IMR-90 (cell line): Measurements from ENCODE around the gene DGKB. TPM values are rescaled to one million over a fixed set of nuclear protein-coding genes. Genes with fewer than 3 reads are reported as not detected.

Experiments used
- ATAC-seq: fragments of 200-7000 bp; cut with Tn5 transposase; 2 replicates; pipeline ENCODE4 v1.9.1; 2020; ENCODE audit warnings: low read depth, mild to moderate bottlenecking, moderate library complexity
- BruUV-seq: library from RNA; stranded (reverse); fragments of 400-500 nt; replicated peaks from 2 replicates; lab custom pipeline; 2021; lab: Mats Ljungman, UMichigan
- CTCF ChIA-PET: fragments of 300-600 bp; formaldehyde crosslinking; extraction: SDS; loops from one replicate; lab custom pipeline; 2021; ENCODE audit warnings: antibody characterized with exemption; lab: Yijun Ruan, JAX
- POLR2A ChIA-PET: fragments of 300-600 bp; sonication (Branson Sonifier 250); formaldehyde crosslinking; loops from one replicate; lab custom pipeline; 2022; ENCODE audit warnings: antibody characterized with exemption; ENCODE audit not compliant: unreplicated experiment; lab: Charles Lee
- DNase-seq: peaks from one replicate; pipeline ENCODE4 v3.0.0; 2013
- H2AFZ ChIP-seq: replicated peaks from 2 replicates; pipeline ENCODE3; 2013; ENCODE audit warnings: low read length, mild to moderate bottlenecking; ENCODE audit not compliant: poor library complexity
- H2AK5ac ChIP-seq: 2 replicates; pipeline ENCODE4 v1.6.1; 2013; ENCODE audit warnings: low read depth, low read length, inconsistent platforms
- H2AK9ac ChIP-seq: replicated peaks from 2 replicates; pipeline ENCODE3; 2013; ENCODE audit warnings: mild to moderate bottlenecking, low read depth, low read length, moderate library complexity; ENCODE audit not compliant: poor library complexity
- H2BK120ac ChIP-seq: 2 replicates; pipeline ENCODE4 v1.6.1; 2013; ENCODE audit warnings: low read depth, low read length, inconsistent platforms
- H2BK15ac ChIP-seq: 3 replicates; pipeline ENCODE4 v1.6.1; 2013; ENCODE audit warnings: low read depth, low read length, inconsistent platforms
- H2BK20ac ChIP-seq: 2 replicates; pipeline ENCODE4 v1.6.1; 2013; ENCODE audit warnings: low read depth, mild to moderate bottlenecking, inconsistent platforms, low read length, moderate library complexity
- H2BK5ac ChIP-seq: 2 replicates; pipeline ENCODE4 v1.6.1; 2013; ENCODE audit warnings: mild to moderate bottlenecking, low read depth, low read length, inconsistent platforms; ENCODE audit not compliant: poor library complexity, severe bottlenecking
- H3K14ac ChIP-seq: replicated peaks from 2 replicates; pipeline ENCODE4 v1.6.1; 2013; ENCODE audit warnings: low read depth, low read length, inconsistent platforms
- H3K18ac ChIP-seq: 2 replicates; pipeline ENCODE4 v1.6.1; 2013; ENCODE audit warnings: low read depth, low read length, control low read depth
- H3K23ac ChIP-seq: 2 replicates; pipeline ENCODE4 v1.6.1; 2013; ENCODE audit warnings: low read depth, low read length, inconsistent platforms
- H3K27ac ChIP-seq: 2 replicates; pipeline ENCODE4 v1.5.1; 2013; ENCODE audit warnings: mild to moderate bottlenecking, control low read depth, low read length; ENCODE audit not compliant: insufficient read depth
- H3K27me3 ChIP-seq: 2 replicates; pipeline ENCODE4 v1.6.1; 2013; ENCODE audit warnings: low read length; ENCODE audit not compliant: control insufficient read depth, insufficient read depth
- H3K36me3 ChIP-seq: 2 replicates; pipeline ENCODE4 v1.6.1; 2013; ENCODE audit warnings: low read length, mixed read lengths; ENCODE audit not compliant: control insufficient read depth, insufficient read depth
- H3K4ac ChIP-seq: 2 replicates; pipeline ENCODE4 v1.6.1; 2013; ENCODE audit warnings: low read depth, low read length, inconsistent platforms
- H3K4me1 ChIP-seq: 2 replicates; pipeline ENCODE4 v1.6.1; 2013; ENCODE audit warnings: low read length, mixed read lengths; ENCODE audit not compliant: control insufficient read depth, insufficient read depth
- H3K4me2 ChIP-seq: 2 replicates; pipeline ENCODE4 v1.6.1; 2013; ENCODE audit warnings: low read depth, mild to moderate bottlenecking, control low read depth, low read length, moderate library complexity
- H3K4me3 ChIP-seq: 2 replicates; pipeline ENCODE4 v1.5.1; 2013; ENCODE audit warnings: low read depth, mild to moderate bottlenecking, control low read depth, low read length, moderate library complexity; ENCODE audit not compliant: insufficient read depth
- H3K56ac ChIP-seq: 2 replicates; pipeline ENCODE4 v1.6.1; 2013; ENCODE audit warnings: low read length, inconsistent platforms; ENCODE audit not compliant: insufficient read depth; ENCODE audit errors: extremely low read depth
- H3K79me1 ChIP-seq, 2 experiments: 2 replicates each; pipeline ENCODE4 v1.6.1; 2013; ENCODE audit warnings: low read length in 2 of 2, inconsistent platforms in 1 of 2, low read depth in 1 of 2
- H3K9ac ChIP-seq: 2 replicates; pipeline ENCODE4 v1.6.1; 2013; ENCODE audit warnings: low read depth, low read length, control low read depth
- H3K9me1 ChIP-seq: 2 replicates; pipeline ENCODE4 v1.6.1; 2013; ENCODE audit warnings: low read length, inconsistent platforms; ENCODE audit not compliant: insufficient read depth
- H3K9me3 ChIP-seq: 2 replicates; pipeline ENCODE4 v1.6.1; 2013; ENCODE audit warnings: low read length; ENCODE audit not compliant: control insufficient read depth, insufficient read depth
- H4K20me1 ChIP-seq: 2 replicates; pipeline ENCODE4 v1.6.1; 2013; ENCODE audit warnings: low read length, inconsistent platforms; ENCODE audit not compliant: insufficient read depth
- H4K5ac ChIP-seq: 2 replicates; pipeline ENCODE4 v1.6.1; 2013; ENCODE audit warnings: mild to moderate bottlenecking, low read depth, low read length, control low read depth
- H4K8ac ChIP-seq, 2 experiments: 2 replicates each; pipeline ENCODE4 v1.6.1; 2013; ENCODE audit warnings: low read depth in 2 of 2, low read length in 2 of 2, control low read depth in 1 of 2, inconsistent platforms in 1 of 2
- H4K91ac ChIP-seq: 2 replicates; pipeline ENCODE4 v1.6.1; 2013; ENCODE audit warnings: low read depth, low read length, inconsistent platforms; ENCODE audit not compliant: insufficient read depth
- CHD1 ChIP-seq: IDR thresholded peaks from 2 replicates; pipeline ENCODE4 v1.6.1; 2012; ENCODE audit warnings: low read depth, low read length, improper control_type of control experiment
- MAFK ChIP-seq: IDR thresholded peaks from 2 replicates; pipeline ENCODE4 v1.6.1; 2012; ENCODE audit warnings: low read depth, low read length, improper control_type of control experiment
- MAZ ChIP-seq: IDR thresholded peaks from 2 replicates; pipeline ENCODE4 v1.6.1; 2012; ENCODE audit warnings: low read depth, mild to moderate bottlenecking, low read length, improper control_type of control experiment, moderate library complexity, borderline replicate concordance
- MXI1 ChIP-seq: IDR thresholded peaks from 2 replicates; pipeline ENCODE4 v1.6.1; 2012; ENCODE audit warnings: low read depth, mild to moderate bottlenecking, low read length, moderate library complexity, borderline replicate concordance
- NFE2L2 ChIP-seq: fragments of 150-350 bp; IDR thresholded peaks from 2 replicates; pipeline ENCODE4 v1.6.1; 2016; ENCODE audit warnings: low read depth, mild to moderate bottlenecking, low read length
- POLR2A ChIP-seq: IDR thresholded peaks from 2 replicates; pipeline ENCODE4 v1.6.1; 2012; ENCODE audit warnings: mild to moderate bottlenecking, low read depth, low read length
- RCOR1 ChIP-seq: IDR thresholded peaks from 2 replicates; pipeline ENCODE4 v1.6.1; 2012; ENCODE audit warnings: mild to moderate bottlenecking, low read length, improper control_type of control experiment; ENCODE audit not compliant: insufficient replicate concordance
- SMC3 ChIP-seq: fragments of 150-350 bp; IDR thresholded peaks from 2 replicates; pipeline ENCODE4 v1.6.1; 2016; ENCODE audit warnings: low read depth, mild to moderate bottlenecking, antibody characterized with exemption, low read length, moderate library complexity
- dilution Hi-C: fragments of 300-500 bp; cut with HindIII; formaldehyde crosslinking; loops from one replicate; pipeline ENCODE4 v1.14.3; 2018; ENCODE audit warnings: low sequenced_read_pairs; ENCODE audit not compliant: unreplicated experiment
- in situ Hi-C: fragments of 300-500 bp; cut with MboI; formaldehyde crosslinking; loops from 3 replicates; pipeline ENCODE4 v1.14.3; 2019; ENCODE audit warnings: low sequenced_read_pairs, inconsistent platforms, mixed read lengths
- intact Hi-C: fragments of 100-400 bp; cut with micrococcal nuclease; formaldehyde crosslinking; loops from 2 replicates; pipeline ENCODE4 v1.10.0; 2022
- polyA plus RNA-seq, 3 experiments: library from polyadenylated mRNA; depleted of rRNA; stranded (reverse); fragments of >200 nt; gene quantifications; 2 replicates each; pipeline ENCODE4 v1.2.3, GENCODE V29; 2012; ENCODE audit warnings: low replicate concordance in 1 of 3
- total RNA-seq: library from RNA; depleted of rRNA; stranded (reverse); fragments of >200 nt; gene quantifications from 2 replicates; pipeline ENCODE4 v1.2.3, GENCODE V29; 2012
- TF ChIP-seq, protein P1 (sequence below): fragments of 150-350 bp; IDR thresholded peaks from 2 replicates; pipeline ENCODE4 v1.6.1; 2016; ENCODE audit warnings: low read depth, mild to moderate bottlenecking, low read length, moderate library complexity, borderline replicate concordance
- TF ChIP-seq, protein P2 (sequence below): fragments of 150-350 bp; IDR thresholded peaks from 2 replicates; pipeline ENCODE4 v1.6.1; 2017; ENCODE audit warnings: mild to moderate bottlenecking, antibody characterized with exemption, low read length, low read depth
- TF ChIP-seq, protein P3 (sequence below): conservative IDR thresholded peaks from 2 replicates; pipeline ENCODE4 v1.5.1; 2012; ENCODE audit warnings: mild to moderate bottlenecking, low read depth, low read length, improper control_type of control experiment

DGKB gene
- total and polyA plus RNA-seq, 2 of the 4 experiments (the other 2 are of a cell fraction) = not detected

DNA sequence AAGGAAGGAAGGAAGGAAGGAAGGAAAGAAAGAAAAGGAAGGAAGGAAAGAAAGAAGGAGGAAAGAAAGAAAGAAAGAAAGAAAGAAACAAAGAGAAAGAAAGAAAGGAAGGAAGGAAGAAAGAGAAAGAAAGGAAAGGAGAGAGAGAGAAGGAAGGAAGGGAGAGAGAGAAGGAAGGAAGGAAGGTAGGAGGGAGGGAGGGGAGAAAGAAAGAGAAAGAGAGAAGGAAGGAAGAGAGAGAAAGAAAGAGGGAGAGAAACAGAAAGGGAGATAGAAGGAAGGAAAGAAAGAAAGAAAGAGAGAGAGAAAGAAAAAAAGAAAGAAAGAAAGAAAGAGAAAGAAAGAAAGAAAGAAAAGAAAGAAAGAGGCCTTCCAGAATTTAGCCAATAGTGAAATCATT is 204.9 kb downstream of the DGKB start:
- Histone ChIP-seq H3K4me3 (no peak overlapping the region), H2BK120ac (no peak overlapping the region), H2AK5ac (no peak overlapping the region), H3K27me3 (no peaks in the 10 kb centered on the region), H4K91ac (no peak overlapping the region), H3K4ac (no peak overlapping the region), H2AK9ac (no peak overlapping the region), H3K36me3 (no peaks in the 10 kb centered on the region), H3K79me1 (no peaks in the 10 kb centered on the region), H3K4me2 (no peak overlapping the region), H3K56ac (no peak overlapping the region), H3K18ac (no peak overlapping the region), H3K4me1 (no peaks in the 10 kb centered on the region), H3K27ac (no peak overlapping the region), H3K23ac (no peak overlapping the region), H3K9me3 (no peaks in the 10 kb centered on the region), H2AFZ (no peak overlapping the region), H3K9ac (no peak overlapping the region), H3K14ac (no peak overlapping the region), H4K20me1 (no peaks in the 10 kb centered on the region), H2BK20ac (no peak overlapping the region), H3K9me1 (no peaks in the 10 kb centered on the region), H4K5ac (no peak overlapping the region), H2BK5ac (no peak overlapping the region), H4K8ac (no peak overlapping the region), H2BK15ac (no peak overlapping the region)
- dilution Hi-C loops = no loop called here
- intact Hi-C loops = no loop called here
- DNase-seq = no peak
- TF ChIP-seq POLR2A (no peak), MAFK (no peak), MXI1 (no peak), RCOR1 (no peak), NFE2L2 (no peak), SMC3 (no peak), CHD1 (no peak), MAZ (no peak)
- TF ChIP-seq, protein P1, sequence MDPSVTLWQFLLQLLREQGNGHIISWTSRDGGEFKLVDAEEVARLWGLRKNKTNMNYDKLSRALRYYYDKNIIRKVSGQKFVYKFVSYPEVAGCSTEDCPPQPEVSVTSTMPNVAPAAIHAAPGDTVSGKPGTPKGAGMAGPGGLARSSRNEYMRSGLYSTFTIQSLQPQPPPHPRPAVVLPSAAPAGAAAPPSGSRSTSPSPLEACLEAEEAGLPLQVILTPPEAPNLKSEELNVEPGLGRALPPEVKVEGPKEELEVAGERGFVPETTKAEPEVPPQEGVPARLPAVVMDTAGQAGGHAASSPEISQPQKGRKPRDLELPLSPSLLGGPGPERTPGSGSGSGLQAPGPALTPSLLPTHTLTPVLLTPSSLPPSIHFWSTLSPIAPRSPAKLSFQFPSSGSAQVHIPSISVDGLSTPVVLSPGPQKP = no peak
- TF ChIP-seq, protein P2, sequence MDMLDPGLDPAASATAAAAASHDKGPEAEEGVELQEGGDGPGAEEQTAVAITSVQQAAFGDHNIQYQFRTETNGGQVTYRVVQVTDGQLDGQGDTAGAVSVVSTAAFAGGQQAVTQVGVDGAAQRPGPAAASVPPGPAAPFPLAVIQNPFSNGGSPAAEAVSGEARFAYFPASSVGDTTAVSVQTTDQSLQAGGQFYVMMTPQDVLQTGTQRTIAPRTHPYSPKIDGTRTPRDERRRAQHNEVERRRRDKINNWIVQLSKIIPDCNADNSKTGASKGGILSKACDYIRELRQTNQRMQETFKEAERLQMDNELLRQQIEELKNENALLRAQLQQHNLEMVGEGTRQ = no peak
- TF ChIP-seq, protein P3, sequence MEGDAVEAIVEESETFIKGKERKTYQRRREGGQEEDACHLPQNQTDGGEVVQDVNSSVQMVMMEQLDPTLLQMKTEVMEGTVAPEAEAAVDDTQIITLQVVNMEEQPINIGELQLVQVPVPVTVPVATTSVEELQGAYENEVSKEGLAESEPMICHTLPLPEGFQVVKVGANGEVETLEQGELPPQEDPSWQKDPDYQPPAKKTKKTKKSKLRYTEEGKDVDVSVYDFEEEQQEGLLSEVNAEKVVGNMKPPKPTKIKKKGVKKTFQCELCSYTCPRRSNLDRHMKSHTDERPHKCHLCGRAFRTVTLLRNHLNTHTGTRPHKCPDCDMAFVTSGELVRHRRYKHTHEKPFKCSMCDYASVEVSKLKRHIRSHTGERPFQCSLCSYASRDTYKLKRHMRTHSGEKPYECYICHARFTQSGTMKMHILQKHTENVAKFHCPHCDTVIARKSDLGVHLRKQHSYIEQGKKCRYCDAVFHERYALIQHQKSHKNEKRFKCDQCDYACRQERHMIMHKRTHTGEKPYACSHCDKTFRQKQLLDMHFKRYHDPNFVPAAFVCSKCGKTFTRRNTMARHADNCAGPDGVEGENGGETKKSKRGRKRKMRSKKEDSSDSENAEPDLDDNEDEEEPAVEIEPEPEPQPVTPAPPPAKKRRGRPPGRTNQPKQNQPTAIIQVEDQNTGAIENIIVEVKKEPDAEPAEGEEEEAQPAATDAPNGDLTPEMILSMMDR = no peak
- CTCF ChIA-PET = no interaction called here
- BruUV-seq = no TSS peak
- in situ Hi-C loops = no loop called here
- POLR2A ChIA-PET = no interaction called here
- no peak for ATAC-seq
